ENCODE data around the gene HIP1R. TPM values are rescaled to one million over a fixed set of nuclear protein-coding genes. Genes with fewer than 3 reads are reported as not detected.

The HIP1R gene
- polyA plus RNA-seq, 1 of the 3 experiments (the other 2 are of a cell fraction) = 20.6 TPM

- no peak for TF ChIP-seq RXRA (IDR thresholded peaks at IDR 0.05; ENCODE audit: borderline replicate concordance, low read depth)
- no peak for TF ChIP-seq EZH2phosphoT487 (IDR thresholded peaks at IDR 0.05; ENCODE audit: borderline replicate concordance, low read depth)
Measured at GRCh38 chr12:122909442-122910288, 74.4 kb downstream of the HIP1R start (continued).

Other genes with a start within 250 kb of the HIP1R start
- gene HCAR2, start 132.1 kb upstream of the HIP1R start, polyA plus RNA-seq (2012; rRNA removed) = not detected in 2 replicates
- not detected in 2 replicates for gene HCAR3, start 118.6 kb upstream of the HIP1R start, polyA plus RNA-seq (2012; rRNA removed)
- not detected in 2 replicates for gene HCAR1, start 104.6 kb upstream of the HIP1R start, polyA plus RNA-seq (2012; rRNA removed)
- gene DENR, start 82.6 kb upstream of the HIP1R start, polyA plus RNA-seq (2012; rRNA removed) = 19.6 and 23.2 TPM in 2 replicates
- gene CCDC62, start 60.9 kb upstream of the HIP1R start, polyA plus RNA-seq (2012; rRNA removed) = 0.12 and 0.21 TPM in 2 replicates
- 20.9 and 41.1 TPM in 2 replicates for gene VPS37B, start 60.7 kb downstream of the HIP1R start, polyA plus RNA-seq (2012; rRNA removed)
- 6.2 and 7.6 TPM in 2 replicates for gene ABCB9, start 131.0 kb downstream of the HIP1R start, polyA plus RNA-seq (2012; rRNA removed)
- 22.0 and 25.6 TPM in 2 replicates for gene OGFOD2, start 139.8 kb downstream of the HIP1R start, polyA plus RNA-seq (2012; rRNA removed)
- 321 and 370 TPM in 2 replicates for gene ARL6IP4, start 145.2 kb downstream of the HIP1R start, polyA plus RNA-seq (2012; rRNA removed)